GM19239 (cell line): ENCODE measurements around the gene JSRP1.
"Not testable (repeated sequence)": the region's sequence is repeated elsewhere in the genome, so short reads cannot be mapped to it uniquely, and the experiment has no call there.

Experiments used
- DNase-seq: peaks from one replicate; pipeline ENCODE4 v3.0.0; 2011; ENCODE audit warnings: low spot score; ENCODE audit not compliant: insufficient read length
- FAIRE-seq: peaks from 2 replicates; lab custom pipeline; 2011; peaks lifted over from hg19 to GRCh38; lab: Jason Lieb, UNC

JSRP1 gene

DNA sequence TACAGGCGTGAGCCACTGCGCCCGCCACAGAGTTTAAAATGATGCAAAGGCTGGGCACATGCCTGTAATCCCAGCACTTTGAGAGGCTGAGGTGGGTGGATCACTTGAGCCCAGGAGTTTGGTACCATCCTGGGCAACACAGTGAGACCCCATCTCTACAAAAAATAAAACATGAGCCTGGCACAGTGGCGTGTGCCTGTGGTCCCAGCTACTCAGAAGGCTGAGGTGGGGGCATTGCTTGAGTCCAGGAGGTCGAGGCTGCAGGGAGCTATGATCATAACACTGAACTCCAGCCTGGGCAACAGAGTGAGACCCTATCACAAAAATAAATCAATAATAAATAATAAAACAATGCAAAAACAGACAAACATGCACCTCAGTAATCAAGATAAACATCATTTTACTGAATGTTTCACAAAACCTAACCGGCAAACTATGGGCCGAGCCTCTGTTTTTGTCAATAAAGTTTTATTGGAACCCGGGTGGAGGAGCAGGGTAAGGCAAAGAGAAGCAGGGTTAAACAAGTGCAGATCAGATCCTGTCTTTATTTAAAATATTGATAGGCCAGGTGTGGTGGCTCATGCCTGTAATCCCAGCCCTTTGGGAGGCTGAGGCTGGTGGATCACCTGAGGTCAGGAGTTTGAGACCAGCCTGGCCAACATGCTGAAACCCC lies 27.8 kb upstream of the JSRP1 start:
- FAIRE-seq, result no peak

DNA sequence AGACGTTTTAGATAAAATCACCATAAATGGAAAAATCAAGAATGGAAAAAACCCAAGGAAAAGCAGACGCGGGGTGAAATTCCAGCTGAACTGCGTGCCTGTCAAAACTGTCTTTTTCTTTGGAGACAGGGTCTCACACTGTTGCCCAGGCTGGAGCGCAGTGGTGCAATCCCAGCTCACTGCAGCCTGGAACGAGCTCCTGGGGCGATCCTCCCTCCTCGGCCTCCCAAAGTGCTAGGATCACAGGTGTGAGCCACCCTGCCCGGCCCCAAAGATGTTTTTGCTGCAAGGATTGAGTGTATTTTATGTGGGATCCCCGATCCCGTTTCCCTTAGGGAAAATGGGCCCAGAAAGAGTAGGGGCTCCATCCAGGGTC lies 26.6 kb upstream of the JSRP1 start:
- DNase-seq (no peak), FAIRE-seq (no peak)

More for the DNA sequence above, 27.8 kb upstream of the JSRP1 start:
- no peak for DNase-seq

DNA sequence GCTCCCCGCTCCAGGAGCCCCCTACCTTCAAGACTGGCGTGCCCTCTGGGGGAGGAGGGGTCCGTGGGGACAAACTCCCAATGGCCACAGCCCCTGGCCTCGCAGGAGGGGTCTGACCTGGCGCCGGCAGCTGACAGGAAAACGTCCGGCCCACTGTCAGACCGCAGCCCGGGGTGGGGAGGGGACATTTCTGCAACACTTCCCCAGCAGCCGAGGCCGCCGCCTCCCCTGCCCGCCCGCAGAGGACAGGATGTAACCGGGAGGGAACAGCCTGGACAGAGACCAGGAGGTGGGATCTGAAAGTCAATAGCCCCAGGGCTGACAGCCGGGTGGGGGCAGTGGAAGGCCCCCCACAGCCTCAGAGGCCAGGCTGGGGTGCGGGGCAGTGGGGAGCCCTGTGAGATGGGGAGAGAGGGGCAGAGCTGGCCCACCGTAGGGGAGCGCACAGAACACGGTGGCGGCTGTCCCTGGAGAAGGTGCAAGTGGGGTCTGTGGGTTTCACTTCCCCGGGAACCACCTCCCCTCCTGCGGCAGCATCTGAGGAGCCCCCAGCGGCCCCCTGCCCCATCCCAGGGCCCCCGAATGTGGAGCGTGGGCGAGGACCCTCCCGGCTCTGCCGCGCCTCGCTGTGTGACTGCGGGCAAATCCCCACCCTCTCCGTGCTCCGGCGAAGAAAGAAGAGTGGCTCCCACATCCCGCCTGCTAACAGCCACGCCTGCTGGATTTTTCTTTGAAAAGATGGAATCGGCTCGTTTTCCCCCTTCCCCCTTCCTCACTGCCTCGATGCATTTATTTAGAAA lies 26.0 kb upstream of the JSRP1 start, which contains the start of gene PEAK3:
Gene PEAK3 (minus strand): TSS at position 114 of the 800 bp plus-strand sequence. CDS start 1,244 bp downstream, outside the sequence.
- DNase-seq (no peak), FAIRE-seq (peak; percentile 76)

DNA sequence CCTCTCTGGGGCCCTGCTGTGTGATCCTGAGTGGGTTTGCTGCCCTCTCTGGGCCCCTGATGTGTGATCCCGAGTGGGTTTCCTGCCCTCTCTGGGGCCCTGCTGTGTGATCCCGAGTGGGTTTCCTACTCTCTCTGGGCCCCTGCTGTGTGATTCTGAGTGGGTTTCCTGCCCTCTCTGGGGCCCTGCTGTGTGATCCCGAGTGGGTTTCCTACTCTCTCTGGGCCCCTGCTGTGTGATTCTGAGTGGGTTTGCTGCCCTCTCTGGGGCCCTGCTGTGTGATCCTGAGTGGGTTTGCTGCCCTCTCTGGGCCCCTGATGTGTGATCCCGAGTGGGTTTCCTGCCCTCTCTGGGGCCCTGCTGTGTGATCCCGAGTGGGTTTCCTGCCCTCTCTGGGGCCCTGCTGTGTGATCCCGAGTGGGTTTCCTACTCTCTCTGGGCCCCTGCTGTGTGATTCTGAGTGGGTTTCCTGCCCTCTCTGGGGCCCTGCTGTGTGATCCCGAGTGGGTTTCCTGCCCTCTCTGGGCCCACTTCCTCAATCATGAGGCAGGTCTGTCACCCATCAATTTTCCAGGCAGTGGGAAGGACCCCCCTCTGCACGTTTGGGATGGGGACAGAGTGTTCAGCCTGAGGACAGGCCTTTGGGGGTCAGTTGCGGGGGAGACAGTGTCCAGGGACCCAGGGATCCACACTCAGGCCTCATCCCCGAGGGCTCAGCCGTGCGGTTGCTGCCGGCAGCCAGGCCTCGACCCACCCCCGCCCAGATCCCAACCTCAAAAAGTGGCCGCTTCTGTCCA lies 25.2 kb upstream of the JSRP1 start:
- not testable (repeated sequence) for DNase-seq
- FAIRE-seq, result peak; percentile 57

DNA sequence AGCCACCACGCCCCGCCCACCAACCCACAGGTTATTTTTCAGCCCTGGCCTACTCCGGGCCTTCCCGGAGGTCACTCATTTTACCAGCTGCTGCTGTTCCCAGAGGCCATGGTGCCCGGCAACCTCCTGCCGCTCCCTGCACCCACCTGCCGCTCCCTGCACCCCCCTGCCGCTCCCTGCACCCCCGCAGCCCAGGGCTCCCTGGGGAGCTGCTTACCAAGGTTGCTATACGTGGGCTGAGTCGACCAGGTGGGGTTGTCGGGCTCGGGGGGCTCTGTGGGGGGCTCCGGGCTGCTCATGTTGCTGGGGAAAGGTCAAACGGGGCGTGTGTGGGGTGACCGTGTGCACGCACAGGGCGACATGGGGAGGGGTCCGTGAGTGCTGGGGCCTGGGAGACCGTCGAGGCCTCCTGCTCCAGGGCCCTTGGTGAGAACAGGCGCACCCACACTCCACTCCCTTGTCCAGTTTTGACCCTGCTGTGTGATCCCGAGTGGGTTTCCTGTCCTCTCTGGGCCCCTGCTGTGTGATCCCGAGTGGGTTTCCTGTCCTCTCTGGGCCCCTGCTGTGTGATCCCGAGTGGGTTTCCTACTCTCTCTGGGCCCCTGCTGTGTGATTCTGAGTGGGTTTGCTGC lies 24.5 kb upstream of the JSRP1 start:
- no peak for DNase-seq
- FAIRE-seq, result no peak

DNA sequence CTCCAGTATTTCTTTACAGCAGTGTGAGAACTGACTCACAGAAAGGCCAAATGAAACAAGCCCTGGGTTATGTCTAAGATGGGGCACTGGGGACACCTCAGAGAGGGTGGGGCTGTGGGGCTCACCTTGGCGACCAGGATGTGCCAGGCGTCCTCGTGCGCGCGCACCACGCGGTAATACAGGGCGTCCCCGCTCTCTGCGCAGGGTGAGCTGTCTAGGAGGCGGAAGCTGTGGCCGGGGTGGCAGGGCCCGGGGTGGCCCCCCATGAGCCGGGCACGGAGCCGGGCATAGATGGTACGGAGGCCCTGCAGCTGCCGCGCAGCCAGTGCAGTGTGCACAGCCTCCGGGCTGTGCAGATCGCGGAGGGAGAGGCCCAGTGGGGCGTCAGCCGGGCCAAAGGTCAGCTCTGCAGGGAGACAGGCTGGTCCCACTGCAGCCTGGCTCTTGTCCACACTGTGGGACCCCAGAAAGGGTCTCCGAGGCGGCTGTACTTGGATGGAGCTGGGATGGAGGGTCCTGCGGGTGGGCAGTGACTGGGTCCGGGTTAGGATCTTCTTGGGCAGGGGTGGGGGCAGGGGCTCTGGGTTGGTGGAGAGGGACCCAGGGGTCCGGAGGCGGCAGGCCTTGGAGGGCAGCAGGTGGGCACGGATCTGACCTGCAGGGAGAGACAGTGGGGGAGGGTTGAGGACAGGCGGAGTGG lies 22.4 kb upstream of the JSRP1 start:
- FAIRE-seq (no peak), DNase-seq (no peak)

DNA sequence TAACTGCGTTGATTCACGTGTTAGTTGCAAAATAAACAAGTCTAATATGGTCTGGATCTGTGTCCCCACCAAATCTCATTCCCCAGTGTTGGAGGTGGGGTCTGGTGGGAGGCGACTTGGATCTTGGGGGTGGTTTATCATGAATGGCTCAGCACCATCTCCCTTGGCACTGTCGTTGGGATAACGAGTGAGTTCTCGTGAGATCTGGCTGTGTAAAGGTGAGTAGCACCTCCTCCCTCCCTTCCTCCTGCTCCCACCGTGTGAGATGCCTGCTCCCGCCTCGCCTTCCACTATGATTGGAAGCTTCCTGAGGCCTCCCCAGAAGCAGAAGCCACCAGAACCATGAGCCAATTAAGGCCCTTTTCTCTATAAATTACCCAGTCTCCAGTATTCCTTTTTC lies 20.9 kb upstream of the JSRP1 start:
- no peak for DNase-seq
- no peak for FAIRE-seq

DNA sequence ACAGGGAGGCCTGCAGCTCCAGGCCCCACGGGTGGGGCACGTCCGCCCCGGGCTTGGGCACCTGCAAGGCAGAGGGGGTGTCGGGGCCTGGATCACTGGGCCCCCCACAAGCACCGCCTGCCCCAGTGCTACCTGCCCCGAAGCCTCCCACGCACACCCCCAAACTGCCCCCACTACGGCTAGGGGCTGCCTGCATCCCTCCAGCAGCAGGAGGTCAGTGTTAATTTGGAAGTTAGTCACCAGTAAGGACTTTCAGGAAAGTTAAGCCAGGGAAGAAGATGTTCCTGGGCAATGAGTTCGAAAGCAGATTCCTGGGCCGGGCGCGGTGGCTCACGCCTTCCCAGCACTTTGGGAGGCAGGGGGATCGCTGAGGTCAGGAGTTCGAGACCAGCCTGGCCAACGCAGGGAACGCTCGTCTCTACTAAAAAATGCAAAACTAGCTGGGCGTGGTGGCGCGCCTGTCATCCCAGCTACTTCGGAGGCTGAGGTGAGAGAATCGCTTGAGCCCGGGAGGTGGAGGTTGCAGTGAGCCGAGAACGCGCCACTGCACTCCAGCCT lies 20.3 kb upstream of the JSRP1 start:
- FAIRE-seq (no peak), DNase-seq (no peak)

DNA sequence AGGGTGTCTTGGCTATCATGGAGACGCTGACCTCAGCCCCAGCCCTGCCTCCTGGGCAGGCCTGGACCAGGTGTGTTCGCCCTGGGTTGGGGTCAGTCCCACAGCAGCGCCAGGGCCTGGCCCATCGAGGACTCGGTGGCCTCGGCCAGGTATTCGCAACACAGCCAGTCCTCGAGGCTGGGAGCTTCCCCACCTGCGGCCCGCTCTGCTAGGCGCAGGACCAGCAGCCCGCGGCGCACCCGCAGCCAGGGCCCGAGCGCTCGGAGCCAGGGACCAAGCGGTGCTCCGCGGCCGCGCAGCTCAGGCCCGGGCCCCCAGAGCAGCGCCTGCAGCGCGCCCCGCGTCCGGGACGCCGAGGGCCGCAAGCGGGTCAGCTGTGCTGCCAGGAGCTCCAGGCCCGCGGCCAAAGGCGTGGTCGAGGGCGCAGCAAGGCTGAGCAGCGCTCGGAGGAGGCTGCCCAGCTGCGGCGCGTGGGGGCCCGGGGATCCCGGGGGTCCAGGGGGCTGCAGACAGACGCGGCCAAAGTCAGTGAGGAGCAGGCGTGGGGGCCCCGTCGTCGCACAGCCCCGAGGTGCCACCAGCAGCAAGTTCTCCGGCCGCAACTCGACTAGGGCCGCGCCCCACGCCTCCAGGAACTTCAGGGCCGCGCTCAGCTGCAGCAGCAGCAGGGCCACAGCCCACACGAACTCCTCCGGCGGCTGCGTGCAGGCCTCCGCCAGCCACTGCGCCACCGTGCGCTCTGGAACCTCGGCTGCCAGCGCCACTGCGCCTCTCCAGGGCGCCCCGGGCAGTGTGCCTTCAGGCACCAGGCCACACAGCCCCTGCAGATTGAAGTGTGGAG lies 19.6 kb upstream of the JSRP1 start:
- DNase-seq (no peak), FAIRE-seq (no peak)

DNA sequence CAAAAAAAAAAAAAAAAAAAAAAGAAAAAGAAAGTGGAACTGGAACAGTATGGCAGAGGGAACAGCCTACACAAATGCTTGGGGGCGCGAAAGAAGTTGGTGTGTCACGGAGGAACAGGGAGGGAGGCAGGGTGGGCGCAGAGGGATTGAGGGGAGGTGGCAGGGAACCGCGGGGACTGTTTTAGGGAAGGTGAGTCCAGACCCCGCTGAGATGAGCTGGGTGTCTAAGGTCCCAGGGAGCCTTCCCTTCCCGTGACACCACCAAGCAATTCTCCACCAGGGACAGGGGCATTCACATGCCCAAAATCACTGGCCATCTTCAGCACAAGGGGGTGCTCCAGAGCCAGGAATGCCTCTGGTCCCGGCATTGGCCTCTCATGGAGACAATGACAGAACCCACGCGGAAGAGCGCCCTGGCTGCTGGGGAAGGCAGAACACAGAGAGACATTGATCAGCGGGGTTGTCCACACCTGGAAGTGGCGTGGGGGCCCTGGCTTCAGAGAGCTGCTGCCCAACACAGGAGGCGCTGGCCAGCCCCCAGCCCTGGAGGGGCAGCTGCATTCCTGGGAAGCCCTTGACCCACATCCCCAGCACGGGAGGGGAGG lies 18.8 kb upstream of the JSRP1 start:
- DNase-seq (no peak), FAIRE-seq (peak; percentile 51)

DNA sequence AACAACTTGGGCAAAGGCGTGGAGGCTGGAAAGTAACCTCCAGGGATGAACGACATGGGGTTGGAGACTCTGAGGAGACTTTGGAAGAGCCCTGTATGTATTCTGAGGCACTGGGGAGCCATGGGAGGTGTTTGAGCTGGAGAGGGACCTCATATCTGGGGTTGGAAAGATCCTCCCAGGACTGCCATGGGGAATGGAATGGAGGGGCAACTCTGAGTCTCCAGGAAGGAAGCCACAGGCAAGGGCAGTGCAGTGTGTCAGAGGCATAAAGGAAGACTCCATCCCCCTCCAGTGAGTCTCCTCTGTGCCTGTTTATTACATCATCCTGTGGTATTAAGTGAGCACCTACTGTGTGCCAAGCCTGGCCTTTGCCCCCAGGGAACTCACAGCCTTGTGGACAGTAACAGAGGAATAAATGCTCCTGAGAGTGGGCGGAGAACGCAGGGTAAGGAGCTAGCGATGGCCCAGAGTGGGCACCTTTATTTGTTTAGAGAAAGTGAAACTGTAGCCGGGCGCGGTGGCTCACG lies 18.0 kb upstream of the JSRP1 start:
- no peak for FAIRE-seq
- no peak for DNase-seq

DNA sequence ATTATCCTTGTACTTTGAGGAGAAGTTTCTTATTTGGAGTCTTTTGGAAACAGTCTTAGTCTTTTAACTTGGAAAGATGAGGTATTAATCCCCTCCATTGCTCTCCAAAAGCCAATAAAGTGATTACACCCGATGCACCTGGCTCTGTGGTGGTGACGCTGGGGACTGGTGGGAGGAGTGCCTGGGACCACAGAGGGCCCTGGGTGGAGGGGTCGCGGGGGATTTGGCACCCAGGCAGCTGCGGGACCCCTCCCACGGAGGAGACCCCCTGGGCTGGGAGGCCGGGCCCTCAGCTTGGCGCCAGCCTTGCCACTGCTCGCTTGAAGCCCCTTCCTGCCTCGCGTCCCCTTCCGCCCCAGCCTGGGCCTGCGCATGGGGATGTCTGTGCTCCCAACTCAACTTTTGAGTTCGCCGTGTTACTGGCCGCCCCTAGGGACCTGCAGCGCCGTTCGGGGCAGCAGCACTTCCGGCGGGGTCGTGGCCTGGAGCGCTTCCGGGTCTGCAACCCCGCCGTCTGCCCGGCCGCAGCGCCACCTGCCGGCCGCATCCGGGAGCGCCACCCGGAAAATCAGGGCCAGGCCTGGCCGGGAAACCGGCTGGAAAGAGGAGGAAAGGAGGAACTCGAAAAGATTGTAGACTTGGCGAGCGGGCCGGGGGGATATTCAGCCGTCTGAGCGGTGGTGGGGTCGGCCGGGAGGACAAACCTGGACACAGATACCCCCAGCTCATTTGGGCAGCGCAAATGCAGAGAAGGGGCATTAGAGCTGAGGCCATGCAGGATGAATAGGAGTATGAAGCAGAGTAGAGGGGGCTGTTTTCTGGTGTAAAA lies 17.4 kb upstream of the JSRP1 start:
- peak; percentile 95 for FAIRE-seq

DNA sequence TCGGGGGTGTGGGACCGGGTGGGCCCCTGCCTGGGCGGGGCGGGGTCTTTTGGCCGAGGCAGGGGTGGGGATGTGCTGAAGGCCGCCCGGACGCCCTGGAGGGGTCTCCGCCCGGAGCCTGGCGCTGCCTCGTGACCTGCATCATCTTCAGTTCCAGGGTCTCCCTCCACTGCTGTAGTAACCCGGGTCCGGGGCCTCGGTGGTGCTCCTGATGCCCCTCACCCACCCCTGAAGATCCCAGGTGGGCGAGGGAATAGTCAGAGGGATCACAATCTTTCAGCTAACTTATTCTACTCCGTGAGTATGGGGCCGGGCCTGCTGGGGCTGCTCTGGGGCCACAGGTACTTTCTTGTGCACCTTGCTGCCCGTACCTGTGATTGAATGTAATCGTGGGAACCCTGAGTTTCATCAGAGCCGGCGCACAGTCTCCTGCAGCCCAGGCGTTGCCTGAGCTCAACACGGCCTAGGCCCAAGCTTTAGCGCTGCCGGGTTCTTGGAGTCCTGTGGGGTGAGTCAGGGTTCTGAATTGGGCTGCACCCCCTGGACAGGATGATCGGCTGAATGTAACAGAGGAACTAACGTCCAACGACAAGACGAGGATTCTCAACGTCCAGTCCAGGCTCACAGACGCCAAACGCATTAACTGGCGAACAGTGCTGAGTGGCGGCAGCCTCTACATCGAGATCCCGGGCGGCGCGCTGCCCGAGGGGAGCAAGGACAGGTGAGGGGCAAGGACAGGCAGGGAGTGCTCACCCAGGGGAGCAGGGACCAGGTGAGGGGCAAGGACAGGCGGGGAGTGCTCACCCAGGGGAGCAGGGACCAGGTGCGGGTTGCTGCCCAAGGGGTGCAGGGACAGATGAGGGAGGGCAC lies 15.3 kb upstream of the JSRP1 start:
- FAIRE-seq (no peak), DNase-seq (no peak)

More for the DNA sequence above, 17.4 kb upstream of the JSRP1 start:
- DNase-seq, result peak; percentile 100

DNA sequence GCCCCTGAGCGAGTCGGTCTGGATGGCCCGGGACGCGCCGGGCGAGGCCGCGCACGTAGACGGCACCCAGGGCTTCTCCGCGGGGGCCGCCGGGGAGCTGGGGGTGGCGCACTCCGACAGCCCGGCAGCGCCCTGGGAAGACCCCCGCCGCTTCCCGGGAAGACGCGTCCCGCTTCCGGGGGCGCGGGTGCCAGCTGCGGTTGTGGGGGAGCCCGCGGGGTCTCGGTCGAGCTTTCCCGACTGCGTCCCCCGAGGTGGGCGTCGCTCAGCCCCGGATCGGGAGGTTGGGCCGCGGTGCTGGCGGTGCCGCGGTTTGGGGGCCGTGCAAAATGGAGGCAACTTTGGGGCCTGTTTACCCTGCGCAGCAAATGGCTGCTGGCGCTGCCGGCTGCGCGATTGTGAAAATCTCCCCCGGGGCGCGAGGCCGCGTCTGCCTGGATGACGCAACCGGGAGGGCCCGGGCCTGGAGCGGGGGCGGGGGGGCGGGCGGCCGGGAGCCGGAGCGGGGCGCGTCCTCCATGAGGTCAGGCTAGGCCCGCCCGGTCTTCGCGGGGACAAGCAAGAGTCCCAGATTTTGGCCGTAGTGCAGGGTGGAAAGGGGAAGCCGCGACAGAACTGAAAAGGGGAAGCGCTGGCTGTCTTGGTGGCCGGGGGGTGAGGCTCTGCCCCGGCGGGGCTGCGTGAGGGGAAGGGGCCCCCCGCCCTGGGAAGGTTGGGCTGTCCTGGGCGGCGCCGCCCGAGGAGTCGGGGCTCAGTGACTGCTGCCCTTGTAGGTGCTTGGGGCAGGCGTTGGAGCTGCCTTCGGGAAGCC lies 14.4 kb upstream of the JSRP1 start:
- FAIRE-seq, result peak; percentile 77
- DNase-seq, result no peak

DNA sequence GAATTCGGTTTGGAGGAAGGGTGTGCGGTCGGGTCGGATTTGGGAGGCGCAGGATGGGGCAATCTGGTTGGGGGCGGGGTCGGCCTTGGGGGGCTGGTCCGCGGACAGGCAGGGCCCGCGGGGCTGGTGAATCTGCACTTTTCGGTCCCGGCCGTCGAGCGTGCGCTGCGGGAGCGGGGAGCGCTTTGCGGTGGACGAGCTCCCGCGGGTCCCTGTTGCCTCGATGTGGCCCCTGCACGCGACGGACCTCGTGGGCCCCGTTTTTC lies 13.9 kb upstream of the JSRP1 start:
- no peak for DNase-seq
- no peak for FAIRE-seq
